HEK293T (cell line): ENCODE data around the gene DENND2A.

Experiments used
- ARNT ChIP-seq: fragments of 450-650 bp; IDR thresholded peaks from 2 replicates; pipeline ENCODE4 v1.6.1; 2017; ENCODE audit warnings: mild to moderate bottlenecking
- BHLHE40 ChIP-seq: fragments of 450-650 bp; IDR thresholded peaks from 2 replicates; pipeline ENCODE4 v1.6.1; 2016; ENCODE audit warnings: mild to moderate bottlenecking, moderate library complexity, borderline replicate concordance
- CTBP1 ChIP-seq: fragments of 450-650 bp; IDR thresholded peaks from 2 replicates; pipeline ENCODE4 v1.6.1; 2016; ENCODE audit warnings: borderline replicate concordance
- ELF4 ChIP-seq: fragments of 450-650 bp; IDR thresholded peaks from 2 replicates; pipeline ENCODE4 v1.6.1; 2017; ENCODE audit warnings: antibody characterized with exemption
- FOXA1 ChIP-seq: fragments of 450-650 bp; IDR thresholded peaks from 2 replicates; pipeline ENCODE4 v1.6.1; 2016; ENCODE audit warnings: mild to moderate bottlenecking
- FOXK2 ChIP-seq: fragments of 450-650 bp; IDR thresholded peaks from 2 replicates; pipeline ENCODE4 v1.6.1; 2016; ENCODE audit warnings: mild to moderate bottlenecking
- FOXM1 ChIP-seq: fragments of 450-650 bp; IDR thresholded peaks from 2 replicates; pipeline ENCODE4 v1.6.1; 2017; ENCODE audit warnings: mild to moderate bottlenecking, borderline replicate concordance
- LEF1 ChIP-seq: fragments of 450-650 bp; IDR thresholded peaks from 2 replicates; pipeline ENCODE4 v1.6.1; 2017; ENCODE audit warnings: mild to moderate bottlenecking, borderline replicate concordance
- SP1 ChIP-seq: fragments of 450-650 bp; IDR thresholded peaks from 2 replicates; pipeline ENCODE4 v1.6.1; 2017
- SUZ12 ChIP-seq: fragments of 450-650 bp; IDR thresholded peaks from 2 replicates; pipeline ENCODE4 v1.6.1; 2016; ENCODE audit warnings: mild to moderate bottlenecking
- ZNF384 ChIP-seq: fragments of 450-650 bp; IDR thresholded peaks from 2 replicates; pipeline ENCODE4 v1.6.1; 2016
- TF ChIP-seq, protein P1 (sequence below): fragments of 450-650 bp; IDR thresholded peaks from 2 replicates; pipeline ENCODE4 v1.6.1; 2016

GRCh38 chr7:140581411-140581810, 59.2 kb downstream of the DENND2A start:
- TF ChIP-seq FOXA1, result no peak
- TF ChIP-seq ZNF384, result no peak
- TF ChIP-seq FOXM1, result no peak
- no peak for TF ChIP-seq SUZ12
- TF ChIP-seq CTBP1, result no peak
- no peak for TF ChIP-seq SP1
- no peak for TF ChIP-seq BHLHE40
- TF ChIP-seq ARNT, result no peak
- TF ChIP-seq FOXK2, result no peak
- TF ChIP-seq, protein P1, sequence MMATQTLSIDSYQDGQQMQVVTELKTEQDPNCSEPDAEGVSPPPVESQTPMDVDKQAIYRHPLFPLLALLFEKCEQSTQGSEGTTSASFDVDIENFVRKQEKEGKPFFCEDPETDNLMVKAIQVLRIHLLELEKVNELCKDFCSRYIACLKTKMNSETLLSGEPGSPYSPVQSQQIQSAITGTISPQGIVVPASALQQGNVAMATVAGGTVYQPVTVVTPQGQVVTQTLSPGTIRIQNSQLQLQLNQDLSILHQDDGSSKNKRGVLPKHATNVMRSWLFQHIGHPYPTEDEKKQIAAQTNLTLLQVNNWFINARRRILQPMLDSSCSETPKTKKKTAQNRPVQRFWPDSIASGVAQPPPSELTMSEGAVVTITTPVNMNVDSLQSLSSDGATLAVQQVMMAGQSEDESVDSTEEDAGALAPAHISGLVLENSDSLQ, result no peak
- TF ChIP-seq ELF4, result no peak
- no peak for TF ChIP-seq LEF1
